HG02763 (cell line): ENCODE results near the gene LRRC43.

ENCODE experiments used
- ATAC-seq: cut with Tn5 transposase; IDR thresholded peaks from one replicate; pipeline ENCODE4 v1.9.1; 2021; ENCODE audit warnings: mild to moderate bottlenecking, moderate library complexity; ENCODE audit not compliant: unreplicated experiment

LRRC43 gene

GRCh38 chr12:122215771-122216170 is 32.8 kb downstream of the LRRC43 start:
- ATAC-seq = no peak

DNA sequence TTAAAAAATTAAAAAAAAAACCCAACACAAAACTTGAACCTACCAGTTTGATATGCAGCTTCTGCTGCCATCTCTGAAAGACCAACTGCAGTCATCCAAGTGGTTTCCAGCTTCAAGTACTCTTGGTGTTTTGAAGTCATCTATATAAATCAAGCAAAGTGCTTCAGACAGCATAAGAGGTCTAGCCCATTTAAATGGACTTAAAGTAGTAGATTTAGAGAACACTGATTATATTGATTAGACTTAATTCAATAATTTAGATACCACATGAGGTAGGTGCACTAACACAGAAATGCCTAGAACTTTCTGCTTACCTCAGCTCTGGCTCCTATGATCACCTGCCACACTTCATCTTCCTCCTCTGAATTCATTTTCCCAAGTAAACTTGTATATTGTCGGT is 33.5 kb downstream of the LRRC43 start:
- no peak for ATAC-seq

GRCh38 chr12:122225683-122226365 is 42.9 kb downstream of the LRRC43 start, which contains the start of gene DIABLO:
DIABLO (minus strand) TSS chr12:122226052; CDS start chr12:122226014, 38 bp downstream.
- peak; percentile 91 for ATAC-seq

DNA sequence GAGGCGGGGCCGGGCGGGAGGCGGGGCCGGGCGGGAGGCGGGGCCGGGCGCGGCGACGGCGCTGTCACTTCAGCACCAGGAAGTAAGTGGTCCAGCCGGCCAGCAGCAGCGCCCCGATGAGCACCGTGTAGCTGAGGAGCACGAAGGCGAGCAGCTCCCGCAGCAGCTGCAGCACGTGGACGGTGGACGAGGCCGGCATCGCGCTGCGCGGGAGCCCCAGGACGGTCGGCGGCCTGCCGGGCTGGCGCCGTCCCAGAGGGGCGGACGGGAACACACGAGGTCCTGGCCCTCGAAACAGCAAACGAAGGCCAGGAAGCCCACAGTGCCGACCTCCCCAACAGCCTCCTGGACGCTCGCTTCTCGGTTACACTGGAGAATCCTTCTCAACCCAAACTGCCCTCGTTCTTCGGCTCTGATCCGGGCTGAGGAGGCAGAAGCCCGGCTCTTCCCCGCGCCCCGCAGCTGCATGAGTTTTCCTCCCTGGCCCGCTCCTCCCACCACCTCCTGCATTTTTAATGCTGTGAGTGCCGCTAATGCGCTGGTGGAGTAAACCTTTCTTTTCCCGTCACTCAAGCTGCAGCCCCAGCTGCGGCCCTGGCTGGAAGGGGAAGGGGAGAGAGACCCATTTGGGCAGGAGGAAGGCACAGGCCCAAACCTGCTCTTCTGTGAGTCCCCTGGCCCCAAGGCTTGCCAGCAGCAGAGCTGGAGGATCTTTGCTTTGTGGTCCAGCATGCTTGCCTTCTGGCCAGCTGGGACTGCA is 43.6 kb downstream of the LRRC43 start:
- no peak for ATAC-seq

- ATAC-seq = no peak
Measured at GRCh38 chr12:122227341-122227740, 44.4 kb downstream of the LRRC43 start.

DNA sequence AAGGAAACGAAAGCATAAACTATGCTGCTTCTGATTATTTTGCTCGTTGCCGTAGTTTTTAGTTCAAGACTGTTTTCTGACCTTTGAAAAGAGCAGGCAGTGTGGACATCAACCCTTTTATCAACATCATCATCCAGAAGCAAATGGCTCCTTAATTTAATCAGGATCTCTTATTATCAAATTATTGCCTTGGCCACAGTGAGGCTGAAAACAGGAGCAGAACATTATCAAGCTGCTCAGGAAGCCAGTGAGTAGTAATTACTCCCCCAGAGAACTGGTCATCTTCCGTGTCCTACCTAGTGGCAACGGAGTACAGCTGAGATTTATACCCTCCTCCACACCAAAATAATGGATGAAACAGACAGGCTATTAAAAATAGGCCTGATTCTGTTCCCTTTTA is 45.2 kb downstream of the LRRC43 start:
- ATAC-seq = no peak

DNA sequence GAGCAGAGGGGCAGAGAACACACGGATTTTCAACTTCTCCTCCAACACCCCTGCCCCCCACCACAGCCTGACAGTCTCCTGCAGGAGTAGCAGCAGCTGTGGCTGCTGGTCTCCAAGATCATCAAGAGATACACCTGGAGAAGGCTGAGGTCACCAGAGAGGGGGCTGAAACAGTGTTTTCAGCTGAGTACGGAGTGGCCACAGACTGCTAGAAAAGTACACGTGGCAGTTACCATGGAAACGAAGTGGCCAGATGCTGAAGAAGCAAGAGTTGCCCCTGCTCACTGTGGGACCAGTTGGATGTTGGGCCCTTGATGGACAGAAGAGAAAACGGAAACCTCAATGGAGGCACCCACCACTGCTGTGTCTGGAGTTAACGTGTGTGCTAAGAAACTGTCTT is 47.9 kb downstream of the LRRC43 start:
- no peak for ATAC-seq

- no peak for ATAC-seq
Measured at GRCh38 chr12:122232691-122233090, 49.8 kb downstream of the LRRC43 start.

DNA sequence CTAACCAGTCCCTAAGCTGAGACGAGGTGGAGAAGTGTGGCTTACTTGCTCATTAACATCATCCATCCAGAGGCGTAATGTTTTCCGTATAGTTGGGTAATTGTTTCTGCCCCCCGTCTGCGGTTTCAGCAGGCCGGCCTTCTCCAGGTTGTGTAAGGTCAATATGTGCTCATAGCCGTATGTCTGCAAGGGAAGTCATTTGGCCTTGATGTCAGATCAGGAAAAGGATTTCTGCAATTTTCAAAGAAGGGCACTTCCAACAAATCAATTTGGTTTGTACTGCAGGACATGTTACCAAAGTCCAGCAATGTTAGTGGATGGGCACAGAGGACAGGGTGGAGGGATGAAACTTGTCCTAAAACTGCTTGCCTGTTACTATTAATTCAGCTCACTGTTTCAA is 52.8 kb downstream of the LRRC43 start:
- no peak for ATAC-seq

- ATAC-seq = no peak
Measured at GRCh38 chr12:122238861-122239260, 55.9 kb downstream of the LRRC43 start.

GRCh38 chr12:122243965-122244364 is 61.0 kb downstream of the LRRC43 start:
- ATAC-seq = no peak

GRCh38 chr12:122244565-122245371 is 61.8 kb downstream of the LRRC43 start:
- ATAC-seq = no peak

DNA sequence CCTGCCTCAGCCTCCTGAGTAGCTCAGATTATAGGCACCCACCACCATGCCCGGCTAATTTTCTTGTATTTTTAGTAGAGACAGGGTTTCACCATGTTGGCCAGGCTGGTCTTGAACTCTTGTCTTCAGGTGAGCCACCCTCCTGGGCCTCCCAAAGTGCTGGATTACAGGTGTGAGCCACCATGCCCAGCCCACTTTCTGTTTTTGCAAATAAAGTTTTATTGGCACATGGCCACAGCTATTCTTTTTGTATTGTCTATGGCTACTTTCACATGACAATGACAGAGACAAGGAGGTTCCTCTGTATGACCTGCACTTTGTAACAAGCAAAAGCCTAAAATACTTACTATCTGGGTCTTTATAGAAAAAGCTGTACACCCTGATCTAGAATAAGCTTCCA is 62.6 kb downstream of the LRRC43 start:
- no peak for ATAC-seq

- no peak for ATAC-seq
Measured at GRCh38 chr12:122250047-122250446, 67.1 kb downstream of the LRRC43 start.

DNA sequence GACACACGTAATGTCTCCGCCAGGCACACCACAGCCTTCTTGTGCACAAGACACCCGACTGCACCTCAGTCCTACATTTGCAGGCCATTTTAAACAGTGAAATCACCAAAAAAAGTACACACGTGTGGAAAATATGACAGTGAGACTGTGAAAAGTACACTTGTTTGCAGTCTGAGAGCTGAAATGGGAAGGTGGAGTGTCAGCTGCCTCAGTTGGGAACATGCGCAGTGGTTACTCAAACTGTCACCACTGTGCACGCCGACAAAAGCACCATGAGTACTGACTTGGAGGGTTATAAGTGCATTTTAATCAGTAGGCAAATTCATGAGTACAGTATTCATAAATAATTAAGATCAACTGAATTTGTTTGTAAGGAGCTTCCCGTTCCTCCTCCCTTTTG is 67.6 kb downstream of the LRRC43 start:
- ATAC-seq = no peak
